H9 (cell line): Measurements from ENCODE around the gene FMNL1. TPM values are rescaled to one million over a fixed set of nuclear protein-coding genes. Genes with fewer than 3 reads are reported as not detected.

Experiments
- DNase-seq: peaks from one replicate; pipeline ENCODE4 v3.0.0-alpha.2; 2017
- H2AFZ ChIP-seq: one replicate; pipeline ENCODE4 v1.6.1; 2013; ENCODE audit warnings: mild to moderate bottlenecking, low read length, control low read depth, moderate library complexity
- H2AK5ac ChIP-seq: 2 replicates; pipeline ENCODE4 v1.6.1; 2013; ENCODE audit warnings: low read length, control low read depth, mixed read lengths; ENCODE audit not compliant: insufficient read length
- H2BK120ac ChIP-seq: one replicate; pipeline ENCODE4 v1.6.1; 2013; ENCODE audit warnings: low read depth, mild to moderate bottlenecking, low read length, control low read depth, inconsistent platforms; ENCODE audit not compliant: poor library complexity, severe bottlenecking
- H2BK12ac ChIP-seq: 2 replicates; pipeline ENCODE4 v1.6.1; 2013; ENCODE audit warnings: low read length, control low read depth, mixed read lengths, low read depth; ENCODE audit not compliant: insufficient read length
- H2BK15ac ChIP-seq: 2 replicates; pipeline ENCODE4 v1.6.1; 2013; ENCODE audit warnings: low read depth, low read length, control low read depth
- H2BK20ac ChIP-seq: one replicate; pipeline ENCODE4 v1.6.1; 2013; ENCODE audit warnings: low read depth, mild to moderate bottlenecking, low read length, control low read depth, inconsistent platforms; ENCODE audit not compliant: poor library complexity, severe bottlenecking
- H2BK5ac ChIP-seq: 2 replicates; pipeline ENCODE4 v1.6.1; 2013; ENCODE audit warnings: low read length, control low read depth, mixed read lengths; ENCODE audit not compliant: insufficient read length
- H3K14ac ChIP-seq: 2 replicates; pipeline ENCODE4 v1.6.1; 2013; ENCODE audit warnings: low read length, control low read depth; ENCODE audit not compliant: insufficient read depth
- H3K18ac ChIP-seq: 2 replicates; pipeline ENCODE4 v1.6.1; 2013; ENCODE audit warnings: low read depth, mild to moderate bottlenecking, mixed read lengths, low read length, control low read depth; ENCODE audit not compliant: insufficient read length
- H3K23ac ChIP-seq: 2 replicates; pipeline ENCODE4 v1.6.1; 2013; ENCODE audit warnings: low read length, control low read depth, mixed read lengths, low read depth; ENCODE audit not compliant: insufficient read length
- H3K23me2 ChIP-seq: 2 replicates; pipeline ENCODE4 v1.6.1; 2013; ENCODE audit warnings: low read depth, mild to moderate bottlenecking, mixed read lengths, low read length, control low read depth; ENCODE audit not compliant: insufficient read length, poor library complexity, severe bottlenecking
- H3K27ac ChIP-seq: 2 replicates; pipeline ENCODE4 v1.5.1; 2013; ENCODE audit warnings: low read length, control low read depth, mixed read lengths, low read depth; ENCODE audit not compliant: insufficient read length
- H3K27me3 ChIP-seq: 2 replicates; pipeline ENCODE4 v1.6.1; 2013; ENCODE audit warnings: low read length, control low read depth, inconsistent platforms; ENCODE audit not compliant: insufficient read depth
- H3K4ac ChIP-seq: 2 replicates; pipeline ENCODE4 v1.6.1; 2013; ENCODE audit warnings: low read depth, mild to moderate bottlenecking, control low read depth, inconsistent platforms, low read length, moderate library complexity
- H3K4me1 ChIP-seq: 2 replicates; pipeline ENCODE4 v1.6.1; 2013; ENCODE audit warnings: low read length, control low read depth, inconsistent platforms; ENCODE audit not compliant: insufficient read depth
- H3K4me2 ChIP-seq: 2 replicates; pipeline ENCODE4 v1.6.1; 2013; ENCODE audit warnings: low read length, control low read depth, mixed read lengths; ENCODE audit not compliant: insufficient read length, insufficient read depth
- H3K56ac ChIP-seq: 2 replicates; pipeline ENCODE4 v1.6.1; 2013; ENCODE audit warnings: low read depth, mild to moderate bottlenecking, mixed read lengths, low read length, control low read depth; ENCODE audit not compliant: insufficient read length
- H3K79me1 ChIP-seq: 2 replicates; pipeline ENCODE4 v1.6.1; 2013; ENCODE audit warnings: low read depth, mild to moderate bottlenecking, moderate library complexity, low read length, control low read depth, inconsistent platforms; ENCODE audit not compliant: insufficient read depth, poor library complexity, severe bottlenecking
- H3K79me2 ChIP-seq: 2 replicates; pipeline ENCODE4 v1.6.1; 2013; ENCODE audit warnings: low read length, control low read depth, inconsistent platforms; ENCODE audit not compliant: insufficient read depth
- H3K9ac ChIP-seq: 2 replicates; pipeline ENCODE4 v1.6.1; 2013; ENCODE audit warnings: low read length, control low read depth, mixed read lengths; ENCODE audit not compliant: insufficient read length; ENCODE audit errors: extremely low read depth
- H3K9me3 ChIP-seq: one replicate; pipeline ENCODE4 v1.6.1; 2013; ENCODE audit warnings: low read depth, low read length, inconsistent platforms; ENCODE audit not compliant: control insufficient read depth
- H3T11ph ChIP-seq: one replicate; pipeline ENCODE4 v1.6.1; 2013; ENCODE audit warnings: mild to moderate bottlenecking, low read length, control low read depth, inconsistent platforms
- H4K20me1 ChIP-seq: one replicate; pipeline ENCODE4 v1.6.1; 2013; ENCODE audit not compliant: control insufficient read depth, insufficient read length, insufficient read depth
- H4K5ac ChIP-seq: 2 replicates; pipeline ENCODE4 v1.6.1; 2013; ENCODE audit warnings: low read depth, mild to moderate bottlenecking, mixed read lengths, low read length, control low read depth; ENCODE audit not compliant: insufficient read length
- H4K8ac ChIP-seq: replicated peaks from 2 replicates; pipeline ENCODE4 v1.6.1; 2013; ENCODE audit warnings: low read length, control low read depth, mixed read lengths, low read depth; ENCODE audit not compliant: insufficient read length
- H4K91ac ChIP-seq: 2 replicates; pipeline ENCODE4 v1.6.1; 2013; ENCODE audit warnings: low read depth, mild to moderate bottlenecking, moderate library complexity, mixed read lengths, low read length, control low read depth; ENCODE audit not compliant: insufficient read length
- H3K27ac Mint-ChIP-seq, 3 experiments: 2 replicates in 2 of 3; 3 replicates in 1 of 3; pipeline ENCODE4 v1.8.0; 2020 to 2021; ENCODE audit warnings: mixed read lengths in 3 of 3, mild to moderate bottlenecking in 1 of 3, moderate library complexity in 1 of 3
- H3K27me3 Mint-ChIP-seq: 2 replicates; pipeline ENCODE4 v1.8.0; 2021; ENCODE audit warnings: low read depth, mild to moderate bottlenecking, moderate library complexity, mixed read lengths
- H3K36me3 Mint-ChIP-seq, 3 experiments: 2 replicates in 2 of 3; 3 replicates in 1 of 3; pipeline ENCODE4 v1.8.0; 2020 to 2021; ENCODE audit warnings: low read depth in 3 of 3, mixed read lengths in 3 of 3; ENCODE audit not compliant: insufficient read depth in 1 of 3
- H3K4me1 Mint-ChIP-seq, 2 experiments: 2 replicates each; pipeline ENCODE4 v1.8.0; 2020; ENCODE audit warnings: mixed read lengths in 2 of 2
- H3K4me3 Mint-ChIP-seq, 2 experiments: 2 replicates in 1 of 2; 3 replicates in 1 of 2; pipeline ENCODE4 v1.8.0; 2020 to 2021; ENCODE audit warnings: mild to moderate bottlenecking in 2 of 2, mixed read lengths in 2 of 2, moderate library complexity in 1 of 2
- H3K9me3 Mint-ChIP-seq, 2 experiments: 2 replicates in 1 of 2; 3 replicates in 1 of 2; pipeline ENCODE4 v1.8.0; 2020; ENCODE audit warnings: mild to moderate bottlenecking in 2 of 2, mixed read lengths in 2 of 2, moderate library complexity in 1 of 2
- WGBS: extraction: QIAGEN DNeasy Blood & Tissue Kit; methylation state at CpG from one replicate; pipeline ENCODE4 v1.1.7; 2013; ENCODE audit warnings: missing lambda C conversion rate, low lambda C conversion rate, mixed read lengths; ENCODE audit not compliant: insufficient read length; ENCODE audit errors: extremely low coverage; 5-methylcytosine and 5-hydroxymethylcytosine counted together
- total RNA-seq: library from RNA; stranded (reverse); gene quantifications from 2 replicates; pipeline ENCODE4 v1.2.1, GENCODE V29; 2021
- TF ChIP-seq, protein P1 (sequence below): fragments of 200-600 bp; sonication (generic); conservative IDR thresholded peaks from 3 replicates; pipeline ENCODE4 v1.8.0; 2021; ENCODE audit warnings: antibody characterized with exemption, mild to moderate bottlenecking

Gene FMNL1
- total RNA-seq, 1 experiment from 2014 or later, result 6.9 TPM

DNA sequence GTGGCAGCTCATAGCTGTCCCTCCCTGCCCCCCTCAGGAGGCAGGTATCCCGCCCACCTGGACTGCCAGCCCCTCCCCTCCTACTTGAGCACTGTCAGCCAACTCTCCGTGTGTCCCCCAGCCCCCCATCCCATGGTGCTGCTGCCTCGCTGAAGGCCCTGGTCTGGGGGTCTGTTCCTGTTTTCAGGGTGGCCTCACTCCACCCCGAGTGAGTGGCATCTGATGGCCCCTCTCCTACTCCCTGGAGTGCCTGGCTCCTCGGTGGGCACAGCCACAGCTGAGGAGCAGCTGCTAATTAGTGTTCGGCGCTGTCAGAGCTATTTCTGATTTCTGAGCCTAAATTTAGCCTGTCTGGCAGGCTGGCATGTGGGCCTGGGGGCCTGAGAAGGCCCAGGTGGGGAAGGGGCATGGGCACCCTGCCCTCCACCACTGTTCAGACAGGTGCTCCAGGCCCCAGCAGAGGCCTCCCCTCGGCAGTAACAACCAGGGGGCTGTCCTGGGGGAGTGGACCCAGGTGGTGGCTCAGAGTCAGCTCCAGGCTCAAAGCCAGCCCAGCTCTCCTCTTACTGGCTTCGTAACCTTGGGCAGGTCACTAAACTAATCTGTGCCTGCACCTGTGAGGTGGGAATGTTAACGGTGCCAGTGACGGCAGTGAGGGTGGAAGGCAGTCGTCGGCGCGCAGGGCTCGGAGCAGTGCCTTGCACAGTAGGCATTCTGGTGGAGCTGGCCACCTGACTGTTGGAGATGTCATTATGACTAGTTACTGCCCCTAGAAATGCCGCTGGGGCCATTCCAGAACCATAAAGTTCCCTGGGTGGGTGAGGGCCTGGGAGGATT is 6.5 kb downstream of the FMNL1 start:
- peaks cover 37% of the 10 kb centered on the region for H3K27me3 Mint-ChIP-seq
- Histone ChIP-seq H3K4me2 (no peak overlapping the region), H2AFZ (no peak overlapping the region)

More for the DNA sequence above, 6.5 kb downstream of the FMNL1 start:
- Mint-ChIP-seq H3K27ac (no peak overlapping the region), H3K36me3 (no peaks in the 10 kb centered on the region), H3K4me1 (peaks cover 27 to 64% of the 10 kb centered on the region in 2 experiments), H3K9me3 (no peaks in the 10 kb centered on the region), H3K4me3 (no peak overlapping the region)
- no peak overlapping the region for H3T11ph ChIP-seq
- no peak overlapping the region for H2BK20ac ChIP-seq
- no peaks in the 10 kb centered on the region for H3K9me3 ChIP-seq
- no peak overlapping the region for H3K14ac ChIP-seq
- H3K27me3 ChIP-seq, result no peaks in the 10 kb centered on the region; the same call in 1 of the 2 replicates
- no peak overlapping the region for H2BK15ac ChIP-seq
- H4K5ac ChIP-seq, result no peak overlapping the region
- no peak overlapping the region for H4K8ac ChIP-seq
- no peak overlapping the region for H3K9ac ChIP-seq
- no peaks in the 10 kb centered on the region for H4K20me1 ChIP-seq
- H3K56ac ChIP-seq, result no peak overlapping the region
- WGBS, result no CpG with 5 or more reads among the region's 17 CpGs
- no peak overlapping the region for H2BK12ac ChIP-seq
- H2AK5ac ChIP-seq, result no peak overlapping the region
- H3K23ac ChIP-seq, result no peak overlapping the region
- no peaks in the 10 kb centered on the region for H3K79me1 ChIP-seq
- no peak overlapping the region for H3K18ac ChIP-seq
- no peaks in the 10 kb centered on the region; the same call in 1 of the 2 replicates for H3K4me1 ChIP-seq
- H2BK5ac ChIP-seq, result no peak overlapping the region
- H4K91ac ChIP-seq, result no peak overlapping the region
- DNase-seq, result peak; percentile 44
- no peak overlapping the region for H2BK120ac ChIP-seq
- TF ChIP-seq, protein P1, sequence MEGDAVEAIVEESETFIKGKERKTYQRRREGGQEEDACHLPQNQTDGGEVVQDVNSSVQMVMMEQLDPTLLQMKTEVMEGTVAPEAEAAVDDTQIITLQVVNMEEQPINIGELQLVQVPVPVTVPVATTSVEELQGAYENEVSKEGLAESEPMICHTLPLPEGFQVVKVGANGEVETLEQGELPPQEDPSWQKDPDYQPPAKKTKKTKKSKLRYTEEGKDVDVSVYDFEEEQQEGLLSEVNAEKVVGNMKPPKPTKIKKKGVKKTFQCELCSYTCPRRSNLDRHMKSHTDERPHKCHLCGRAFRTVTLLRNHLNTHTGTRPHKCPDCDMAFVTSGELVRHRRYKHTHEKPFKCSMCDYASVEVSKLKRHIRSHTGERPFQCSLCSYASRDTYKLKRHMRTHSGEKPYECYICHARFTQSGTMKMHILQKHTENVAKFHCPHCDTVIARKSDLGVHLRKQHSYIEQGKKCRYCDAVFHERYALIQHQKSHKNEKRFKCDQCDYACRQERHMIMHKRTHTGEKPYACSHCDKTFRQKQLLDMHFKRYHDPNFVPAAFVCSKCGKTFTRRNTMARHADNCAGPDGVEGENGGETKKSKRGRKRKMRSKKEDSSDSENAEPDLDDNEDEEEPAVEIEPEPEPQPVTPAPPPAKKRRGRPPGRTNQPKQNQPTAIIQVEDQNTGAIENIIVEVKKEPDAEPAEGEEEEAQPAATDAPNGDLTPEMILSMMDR, result no peak
- no peaks in the 10 kb centered on the region for H3K79me2 ChIP-seq
- H3K27ac ChIP-seq, result no peak overlapping the region
- no peaks in the 10 kb centered on the region for H3K23me2 ChIP-seq
- H3K4ac ChIP-seq, result no peak overlapping the region
